Heart left ventricle (tissue), 16 donors: ENCODE results near the gene EIF4E1B. TPM values are rescaled to one million over a fixed set of nuclear protein-coding genes. Genes with fewer than 3 reads are reported as not detected.

ENCODE experiments used
- ATAC-seq, 4 donors: fragments of 200-7000 bp; cut with Tn5 transposase; one replicate each; pipeline ENCODE4 v1.9.1; 2020 to 2022; ENCODE audit warnings: moderate library complexity in 4 of 4, mild to moderate bottlenecking in 3 of 4, moderate number of reproducible peaks in 1 of 4
- DNase-seq, 5 donors: peaks; one replicate each; pipeline ENCODE4 v3.0.0-alpha.2; 2020
- H3K27ac ChIP-seq, 12 donors: fragments of 200-600 bp; sonication (generic) in 4 of 12; one replicate each; pipeline versions ENCODE4 v1.5.0 to v1.8.0; 2016 to 2022; ENCODE audit warnings: mild to moderate bottlenecking in 2 of 12
- H3K27me3 ChIP-seq, 9 donors: fragments of 200-600 bp; sonication (generic) in 2 of 9; one replicate each; pipeline versions ENCODE4 v1.5.1 to v1.8.0; 2016 to 2022; ENCODE audit warnings: mild to moderate bottlenecking in 3 of 9
- H3K36me3 ChIP-seq, 9 donors: fragments of 200-600 bp; sonication (generic) in 2 of 9; one replicate each; pipeline versions ENCODE4 v1.5.0 to v1.8.0; 2018 to 2022; ENCODE audit warnings: mild to moderate bottlenecking in 2 of 9
- H3K4me1 ChIP-seq, 12 donors: fragments of 200-600 bp; sonication (generic) in 4 of 12; one replicate each; pipeline versions ENCODE4 v1.5.0 to v1.8.0; 2016 to 2022; ENCODE audit warnings: mild to moderate bottlenecking in 3 of 12
- H3K4me3 ChIP-seq, 12 donors: fragments of 200-600 bp; sonication (generic) in 4 of 12; one replicate each; pipeline versions ENCODE4 v1.5.0 to v1.8.0; 2017 to 2022; ENCODE audit warnings: mild to moderate bottlenecking in 9 of 12, moderate library complexity in 4 of 12
- H3K9me3 ChIP-seq, 12 donors: fragments of 200-600 bp; sonication (generic) in 4 of 12; one replicate each; pipeline versions ENCODE4 v1.5.0 to v1.8.0; 2016 to 2022; ENCODE audit warnings: mild to moderate bottlenecking in 1 of 12
- POLR2A ChIP-seq, 2 donors: fragments of 450-650 bp; IDR thresholded peaks; one replicate each; pipeline ENCODE4 v1.6.1; 2017; ENCODE audit warnings: antibody characterized with exemption in 2 of 2, mild to moderate bottlenecking in 2 of 2, moderate library complexity in 2 of 2
- WGBS, 4 donors: extraction: QIAGEN DNeasy Blood & Tissue Kit in 2 of 4; methylation state at CpG; one replicate each; pipeline versions ENCODE4 v1.1.5 to v1.1.7; 2013 to 2018; 5-methylcytosine and 5-hydroxymethylcytosine counted together
- intact Hi-C, 10 donors: fragments of 100-400 bp; cut with DNase I; formaldehyde crosslinking; loops; one replicate each; pipeline versions ENCODE4 v1.11.1 to v1.14.2; 2022
- polyA plus RNA-seq, 2 donors: library from polyadenylated mRNA; stranded (reverse); fragments of 200-250 nt; gene quantifications; one replicate each; pipeline ENCODE4 v1.2.3, GENCODE V29; 2013
- total RNA-seq, 9 donors: library from RNA; depleted of rRNA in 2 of 9; stranded (reverse); fragments of >200 nt in 2 of 9; fragmentation: NEBNext Ultra II Directional in 3 of 9; extraction: Animal tissue kit (Norgen Biotek cat#: 25700) in 3 of 9; gene quantifications; one replicate each; pipeline versions ENCODE4 v1.1.0 to v1.2.4, GENCODE V29; 2016 to 2023
- TF ChIP-seq, protein P1 (sequence below), 12 donors: fragments of 200-600 bp; sonication (generic) in 4 of 12; IDR thresholded peaks; one replicate each; pipeline versions ENCODE4 v1.5.0 to v1.8.0; 2018 to 2022; ENCODE audit warnings: antibody characterized with exemption in 12 of 12, mild to moderate bottlenecking in 5 of 12
- donor health status: ischemic (EF 13 %, LVEDD 7.1; RV severe dilation, severe dysfunction).
- donor health status: healthy with polysubstance abuse.
- donor health status: DM: no; HTN: yes; CAD: no.
- donor health status: DM: no; HTN: no; CAD: no.
- donor health status: ischemic (EF 25% LVEDD 6.9; RV normal size, moderate dysfunction).
- donor health status: ischemic (EF 25% LVEDD 5.7; RV mildly dilated, moderate dysfunction).
- donor health status: healthy.
- donor health status: DM: yes; HTN: yes; CAD: no.
- donor health status: ischemic (EF 35%, LVEDD 5.7; RV mildly dilated, moderate dysfunction).
- donor health status: nonischemic (EF 11% LVEDD 7.7; RV severe dilation, severe dysfunction).
- donor health status: DM: yes; HTN: yes; CAD: no.
- donor health status: PGD.
- donor health status: ischemic (EF 29% LVEDD 5.4; RV normal size, mild dysfunction).
- donor health status: nonischemic (EF 23%, LVEDD 6.1; RV moderate dilation, normal function).

EIF4E1B gene
- total and polyA plus RNA-seq, 11 donors = not detected

DNA sequence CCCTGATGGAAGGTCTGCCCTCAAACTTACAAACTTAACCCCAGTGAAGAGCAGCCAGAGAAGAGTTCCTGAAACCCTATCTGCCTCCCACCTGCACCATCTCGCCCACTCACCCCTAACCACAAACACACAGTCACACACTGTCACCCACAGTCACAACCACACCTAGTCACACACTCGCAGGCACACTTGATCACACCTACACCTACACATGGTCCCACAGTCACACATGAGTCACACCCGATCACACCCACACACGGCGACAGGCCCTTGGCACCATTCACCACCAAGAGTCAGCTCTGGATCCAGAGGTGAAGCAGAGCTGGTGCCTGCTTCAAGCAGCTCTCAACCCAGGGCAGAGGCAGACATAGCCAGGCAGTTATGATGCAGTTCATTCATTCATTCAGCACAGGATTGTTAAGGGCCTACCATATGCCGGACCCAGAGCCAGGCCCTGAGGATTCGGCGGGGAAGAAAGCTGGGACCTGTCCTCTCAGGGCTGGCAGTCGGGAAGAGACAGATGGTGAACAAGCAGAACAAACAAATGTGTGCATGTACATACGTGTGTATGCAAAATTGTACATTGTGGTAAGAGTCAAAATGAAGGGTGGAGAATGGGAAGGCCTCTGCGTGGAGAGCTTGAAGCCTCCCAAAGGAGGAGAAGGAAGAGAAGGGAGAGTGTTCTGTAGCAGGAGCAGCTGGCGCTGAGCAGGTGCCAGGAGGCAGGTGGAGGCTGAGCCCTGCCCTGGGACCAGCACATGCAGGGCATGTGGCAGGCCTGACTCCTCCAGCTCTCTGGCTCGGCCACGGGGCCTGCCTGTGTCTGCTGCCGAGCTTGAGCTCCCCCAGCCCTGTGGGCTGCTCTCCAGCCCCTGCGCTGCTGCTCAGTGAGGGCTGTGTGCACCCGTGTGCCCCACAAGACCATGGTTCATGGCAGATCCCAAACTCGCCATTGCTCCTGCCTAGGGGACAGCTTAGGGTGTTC, 23.2 kb downstream of the EIF4E1B start:
- Histone ChIP-seq H3K27me3 (no peaks in the 10 kb centered on the region), H3K4me3 (no peak overlapping the region), H3K27ac (no peak overlapping the region), H3K9me3 (no peaks in the 10 kb centered on the region), H3K36me3 (peaks cover 0 to 45% (median 26%) of the 10 kb centered on the region in 9 donors), H3K4me1 (peaks cover 0 to 27% (median 7%) of the 10 kb centered on the region in 12 donors)
- DNase-seq = no peak
- TF ChIP-seq POLR2A (IDR thresholded peaks at IDR 0.05) = no peak
- TF ChIP-seq, protein P1, sequence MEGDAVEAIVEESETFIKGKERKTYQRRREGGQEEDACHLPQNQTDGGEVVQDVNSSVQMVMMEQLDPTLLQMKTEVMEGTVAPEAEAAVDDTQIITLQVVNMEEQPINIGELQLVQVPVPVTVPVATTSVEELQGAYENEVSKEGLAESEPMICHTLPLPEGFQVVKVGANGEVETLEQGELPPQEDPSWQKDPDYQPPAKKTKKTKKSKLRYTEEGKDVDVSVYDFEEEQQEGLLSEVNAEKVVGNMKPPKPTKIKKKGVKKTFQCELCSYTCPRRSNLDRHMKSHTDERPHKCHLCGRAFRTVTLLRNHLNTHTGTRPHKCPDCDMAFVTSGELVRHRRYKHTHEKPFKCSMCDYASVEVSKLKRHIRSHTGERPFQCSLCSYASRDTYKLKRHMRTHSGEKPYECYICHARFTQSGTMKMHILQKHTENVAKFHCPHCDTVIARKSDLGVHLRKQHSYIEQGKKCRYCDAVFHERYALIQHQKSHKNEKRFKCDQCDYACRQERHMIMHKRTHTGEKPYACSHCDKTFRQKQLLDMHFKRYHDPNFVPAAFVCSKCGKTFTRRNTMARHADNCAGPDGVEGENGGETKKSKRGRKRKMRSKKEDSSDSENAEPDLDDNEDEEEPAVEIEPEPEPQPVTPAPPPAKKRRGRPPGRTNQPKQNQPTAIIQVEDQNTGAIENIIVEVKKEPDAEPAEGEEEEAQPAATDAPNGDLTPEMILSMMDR (IDR thresholded peaks at IDR 0.05) = no peak
- ATAC-seq = no peak
- intact Hi-C loops = loop anchor here in 1 of 10 donors (10.0 kb wide), 1 partner anchor 239 kb away; the partner anchor contains the start of gene CLTB
- 88 to 92% (median 91%) methylated on average over 12 to 18 of the region's 18 CpGs for WGBS, 4 donors

DNA sequence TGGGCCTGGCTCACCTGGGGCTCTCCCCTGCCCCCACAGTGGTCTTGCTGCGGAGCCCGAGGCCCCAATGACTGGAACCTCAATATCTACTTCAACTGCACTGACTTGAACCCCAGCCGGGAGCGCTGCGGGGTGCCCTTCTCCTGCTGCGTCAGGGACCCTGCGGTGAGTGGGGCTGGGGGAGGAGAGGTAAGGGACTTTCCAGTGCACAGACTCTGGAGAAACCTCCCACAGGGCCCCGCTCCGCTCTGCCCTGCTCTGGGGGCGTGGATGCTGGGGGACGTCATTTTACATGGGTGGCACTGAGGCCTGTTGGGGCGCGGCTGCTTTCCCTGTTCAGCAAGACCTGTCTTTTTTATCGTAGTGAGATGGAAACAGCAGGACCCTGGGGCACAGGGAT, 24.4 kb downstream of the EIF4E1B start:
- Histone ChIP-seq H3K27me3 (no peaks in the 10 kb centered on the region), H3K4me1 (peaks cover 0 to 24% (median 11%) of the 10 kb centered on the region in 12 donors), H3K27ac (no peak overlapping the region), H3K36me3 (peaks cover 0 to 45% (median 26%) of the 10 kb centered on the region in 9 donors), H3K4me3 (no peak overlapping the region), H3K9me3 (no peaks in the 10 kb centered on the region)
- ATAC-seq = no peak
- WGBS, 4 donors = 87 to 96% (median 92%) methylated on average over 9 to 14 of the region's 14 CpGs
- DNase-seq = no peak
- TF ChIP-seq, protein P1 (IDR thresholded peaks at IDR 0.05) = no peak
- TF ChIP-seq POLR2A (IDR thresholded peaks at IDR 0.05) = no peak
- intact Hi-C loops = loop anchor here in 4 of 10 donors (5.0 to 10.0 kb wide), 3 partner anchors 240 to 457 kb away; partner anchors contain the start of gene CLTB (in 1 of the 4)

DNA sequence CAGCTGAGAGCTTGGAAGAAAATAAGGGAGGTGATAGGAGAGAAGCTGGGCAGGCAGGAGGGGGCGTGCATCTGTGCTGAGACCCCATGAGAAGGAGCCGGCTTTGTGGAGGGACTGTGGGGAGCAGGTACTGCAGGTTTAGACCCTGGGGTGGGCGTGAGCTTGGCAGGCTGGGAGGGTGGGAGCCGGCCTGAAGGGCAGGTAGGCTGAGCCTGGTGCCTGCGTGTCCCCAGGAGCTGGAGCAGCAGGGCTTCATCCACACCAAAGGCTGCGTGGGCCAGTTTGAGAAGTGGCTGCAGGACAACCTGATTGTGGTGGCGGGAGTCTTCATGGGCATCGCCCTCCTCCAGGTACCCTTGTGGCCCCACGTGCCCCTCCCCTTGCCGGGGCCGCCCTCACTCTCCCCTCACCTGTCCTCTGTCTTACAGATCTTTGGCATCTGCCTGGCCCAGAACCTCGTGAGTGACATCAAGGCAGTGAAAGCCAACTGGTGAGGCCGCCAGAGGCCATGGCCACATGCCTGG, 26.1 kb downstream of the EIF4E1B start:
- no peak overlapping the region for H3K27ac ChIP-seq
- H3K4me3 ChIP-seq = no peak overlapping the region
- peaks cover 0 to 31% (median 12%) of the 10 kb centered on the region in 12 donors for H3K4me1 ChIP-seq
- intact Hi-C loops = loop anchor here in 4 of 10 donors (5.0 to 10.0 kb wide), 3 partner anchors 242 to 456 kb away; partner anchors contain the start of gene CLTB (in 1 of the 4)
- DNase-seq (no peak), ATAC-seq (no peak)
- TF ChIP-seq POLR2A (IDR thresholded peaks at IDR 0.05) = no peak
- TF ChIP-seq, protein P1 (IDR thresholded peaks at IDR 0.05) = no peak
- H3K36me3 ChIP-seq = peaks cover 0 to 45% (median 26%) of the 10 kb centered on the region in 9 donors
- no peaks in the 10 kb centered on the region for H3K9me3 ChIP-seq
- WGBS, 4 donors = 89 to 95% (median 90%) methylated on average over 6 to 13 of the region's 13 CpGs
- H3K27me3 ChIP-seq = no peaks in the 10 kb centered on the region
